Heart left ventricle (tissue), 16 donors: ENCODE data around the gene MIF. TPM values are rescaled to one million over a fixed set of nuclear protein-coding genes. Genes with fewer than 3 reads are reported as not detected.

Source experiments
- ATAC-seq, 4 donors: fragments of 200-7000 bp; cut with Tn5 transposase; one replicate each; pipeline ENCODE4 v1.9.1; 2020 to 2022; ENCODE audit warnings: moderate library complexity in 4 of 4, mild to moderate bottlenecking in 3 of 4, moderate number of reproducible peaks in 1 of 4
- DNase-seq, 5 donors: peaks; one replicate each; pipeline ENCODE4 v3.0.0-alpha.2; 2020
- H3K27ac ChIP-seq, 12 donors: fragments of 200-600 bp; sonication (generic) in 4 of 12; one replicate each; pipeline versions ENCODE4 v1.5.0 to v1.8.0; 2016 to 2022; ENCODE audit warnings: mild to moderate bottlenecking in 2 of 12
- H3K27me3 ChIP-seq, 9 donors: fragments of 200-600 bp; sonication (generic) in 2 of 9; one replicate each; pipeline versions ENCODE4 v1.5.1 to v1.8.0; 2016 to 2022; ENCODE audit warnings: mild to moderate bottlenecking in 3 of 9
- H3K36me3 ChIP-seq, 9 donors: fragments of 200-600 bp; sonication (generic) in 2 of 9; one replicate each; pipeline versions ENCODE4 v1.5.0 to v1.8.0; 2018 to 2022; ENCODE audit warnings: mild to moderate bottlenecking in 2 of 9
- H3K4me1 ChIP-seq, 12 donors: fragments of 200-600 bp; sonication (generic) in 4 of 12; one replicate each; pipeline versions ENCODE4 v1.5.0 to v1.8.0; 2016 to 2022; ENCODE audit warnings: mild to moderate bottlenecking in 3 of 12
- H3K4me3 ChIP-seq, 12 donors: fragments of 200-600 bp; sonication (generic) in 4 of 12; one replicate each; pipeline versions ENCODE4 v1.5.0 to v1.8.0; 2017 to 2022; ENCODE audit warnings: mild to moderate bottlenecking in 9 of 12, moderate library complexity in 4 of 12
- H3K9me3 ChIP-seq, 12 donors: fragments of 200-600 bp; sonication (generic) in 4 of 12; one replicate each; pipeline versions ENCODE4 v1.5.0 to v1.8.0; 2016 to 2022; ENCODE audit warnings: mild to moderate bottlenecking in 1 of 12
- POLR2A ChIP-seq, 2 donors: fragments of 450-650 bp; IDR thresholded peaks; one replicate each; pipeline ENCODE4 v1.6.1; 2017; ENCODE audit warnings: antibody characterized with exemption in 2 of 2, mild to moderate bottlenecking in 2 of 2, moderate library complexity in 2 of 2
- WGBS, 4 donors: extraction: QIAGEN DNeasy Blood & Tissue Kit in 2 of 4; methylation state at CpG; one replicate each; pipeline versions ENCODE4 v1.1.5 to v1.1.7; 2013 to 2018; 5-methylcytosine and 5-hydroxymethylcytosine counted together
- intact Hi-C, 10 donors: fragments of 100-400 bp; cut with DNase I; formaldehyde crosslinking; loops; one replicate each; pipeline versions ENCODE4 v1.11.1 to v1.14.2; 2022
- polyA plus RNA-seq, 2 donors: library from polyadenylated mRNA; stranded (reverse); fragments of 200-250 nt; gene quantifications; one replicate each; pipeline ENCODE4 v1.2.3, GENCODE V29; 2013
- total RNA-seq, 9 donors: library from RNA; depleted of rRNA in 2 of 9; stranded (reverse); fragments of >200 nt in 2 of 9; fragmentation: NEBNext Ultra II Directional in 3 of 9; extraction: Animal tissue kit (Norgen Biotek cat#: 25700) in 3 of 9; gene quantifications; one replicate each; pipeline versions ENCODE4 v1.1.0 to v1.2.4, GENCODE V29; 2016 to 2023
- TF ChIP-seq, protein P1 (sequence below), 12 donors: fragments of 200-600 bp; sonication (generic) in 4 of 12; IDR thresholded peaks; one replicate each; pipeline versions ENCODE4 v1.5.0 to v1.8.0; 2018 to 2022; ENCODE audit warnings: antibody characterized with exemption in 12 of 12, mild to moderate bottlenecking in 5 of 12
- donor health status: ischemic (EF 13 %, LVEDD 7.1; RV severe dilation, severe dysfunction).
- donor health status: healthy with polysubstance abuse.
- donor health status: DM: no; HTN: yes; CAD: no.
- donor health status: DM: no; HTN: no; CAD: no.
- donor health status: ischemic (EF 25% LVEDD 6.9; RV normal size, moderate dysfunction).
- donor health status: ischemic (EF 25% LVEDD 5.7; RV mildly dilated, moderate dysfunction).
- donor health status: healthy.
- donor health status: DM: yes; HTN: yes; CAD: no.
- donor health status: ischemic (EF 35%, LVEDD 5.7; RV mildly dilated, moderate dysfunction).
- donor health status: nonischemic (EF 11% LVEDD 7.7; RV severe dilation, severe dysfunction).
- donor health status: DM: yes; HTN: yes; CAD: no.
- donor health status: PGD.
- donor health status: ischemic (EF 29% LVEDD 5.4; RV normal size, mild dysfunction).
- donor health status: nonischemic (EF 23%, LVEDD 6.1; RV moderate dilation, normal function).

Gene MIF
- total and polyA plus RNA-seq, 11 donors, result 192 to 503 (median 238) TPM

DNA sequence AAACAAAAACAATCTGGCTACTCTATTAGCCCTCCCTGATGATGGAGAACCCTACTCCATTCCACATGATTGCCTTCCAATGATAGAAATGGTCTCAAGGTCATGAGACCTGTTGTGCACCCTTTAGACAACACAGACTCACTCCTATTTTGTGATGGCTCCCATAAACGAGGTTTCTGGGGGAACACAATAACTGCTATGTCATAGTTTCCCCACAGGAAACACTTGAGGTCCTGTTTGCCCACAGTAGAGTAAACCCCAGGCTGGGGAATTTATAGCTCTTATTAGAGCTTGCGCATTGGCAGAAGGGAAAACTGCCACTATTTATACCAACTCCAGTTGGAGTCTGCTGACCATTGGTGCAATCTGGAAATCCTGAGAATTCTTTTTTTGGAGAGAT, 28.7 kb downstream of the MIF start:
- no peak for ATAC-seq
- H3K27me3 ChIP-seq, result no peaks in the 10 kb centered on the region
- peaks cover 0 to 48% (median 17%) of the 10 kb centered on the region in 9 donors for H3K36me3 ChIP-seq
- no peak for DNase-seq
- H3K4me3 ChIP-seq, result no peak overlapping the region
- no peaks in the 10 kb centered on the region for H3K4me1 ChIP-seq
- 56 to 68% (median 66%) methylated on average over 2 of the region's 2 CpGs for WGBS, 4 donors
- no peak for TF ChIP-seq POLR2A (IDR thresholded peaks at IDR 0.05)
- TF ChIP-seq, protein P1, sequence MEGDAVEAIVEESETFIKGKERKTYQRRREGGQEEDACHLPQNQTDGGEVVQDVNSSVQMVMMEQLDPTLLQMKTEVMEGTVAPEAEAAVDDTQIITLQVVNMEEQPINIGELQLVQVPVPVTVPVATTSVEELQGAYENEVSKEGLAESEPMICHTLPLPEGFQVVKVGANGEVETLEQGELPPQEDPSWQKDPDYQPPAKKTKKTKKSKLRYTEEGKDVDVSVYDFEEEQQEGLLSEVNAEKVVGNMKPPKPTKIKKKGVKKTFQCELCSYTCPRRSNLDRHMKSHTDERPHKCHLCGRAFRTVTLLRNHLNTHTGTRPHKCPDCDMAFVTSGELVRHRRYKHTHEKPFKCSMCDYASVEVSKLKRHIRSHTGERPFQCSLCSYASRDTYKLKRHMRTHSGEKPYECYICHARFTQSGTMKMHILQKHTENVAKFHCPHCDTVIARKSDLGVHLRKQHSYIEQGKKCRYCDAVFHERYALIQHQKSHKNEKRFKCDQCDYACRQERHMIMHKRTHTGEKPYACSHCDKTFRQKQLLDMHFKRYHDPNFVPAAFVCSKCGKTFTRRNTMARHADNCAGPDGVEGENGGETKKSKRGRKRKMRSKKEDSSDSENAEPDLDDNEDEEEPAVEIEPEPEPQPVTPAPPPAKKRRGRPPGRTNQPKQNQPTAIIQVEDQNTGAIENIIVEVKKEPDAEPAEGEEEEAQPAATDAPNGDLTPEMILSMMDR (IDR thresholded peaks at IDR 0.05), result no peak
- H3K27ac ChIP-seq, result no peak overlapping the region
- peaks cover 0 to 18% (median 5%) of the 10 kb centered on the region in 12 donors for H3K9me3 ChIP-seq
- intact Hi-C loops, result no loop called here

DNA sequence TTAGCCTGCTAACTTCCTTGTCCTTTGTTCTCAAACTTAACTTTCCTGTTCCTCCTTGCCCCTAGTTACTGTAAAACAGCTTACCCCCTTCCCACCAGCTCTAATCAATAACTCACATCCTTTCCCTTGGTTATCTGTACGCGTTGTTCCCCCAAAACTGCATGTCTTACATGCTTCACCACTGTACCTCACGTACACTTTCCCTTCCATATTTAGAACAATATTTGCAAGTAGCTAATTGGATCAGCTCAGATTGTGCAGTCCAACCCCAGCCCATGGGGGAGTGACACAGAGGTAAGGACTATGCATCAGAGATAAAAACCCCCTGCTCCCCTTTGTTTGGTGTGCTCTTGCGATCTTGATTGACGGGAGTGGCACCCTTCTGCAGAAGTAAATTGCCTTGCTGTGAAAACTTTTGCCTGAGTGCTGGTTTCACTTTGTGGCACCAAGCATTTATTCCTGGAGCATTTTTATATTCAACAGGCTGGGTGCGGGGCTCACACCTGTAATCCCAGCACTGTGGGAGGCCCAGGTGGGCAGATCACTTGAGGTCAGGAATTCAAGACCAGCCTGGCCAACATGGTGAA, 30.9 kb downstream of the MIF start:
- DNase-seq (no peak), ATAC-seq (no peak)
- no peak overlapping the region for H3K4me3 ChIP-seq
- no peaks in the 10 kb centered on the region for H3K4me1 ChIP-seq
- H3K27me3 ChIP-seq, result no peaks in the 10 kb centered on the region
- intact Hi-C loops, result loop anchor here in 1 of 10 donors (5.0 kb wide), 1 partner anchor 47 kb away; the partner anchor contains the start of gene DDT
- TF ChIP-seq, protein P1 (IDR thresholded peaks at IDR 0.05), result no peak
- no peak for TF ChIP-seq POLR2A (IDR thresholded peaks at IDR 0.05)
- WGBS, 4 donors, result 83 to 92% (median 91%) methylated on average over 5 to 6 of the region's 6 CpGs
- peaks cover 0 to 20% (median 5%) of the 10 kb centered on the region in 12 donors for H3K9me3 ChIP-seq
- no peak overlapping the region for H3K27ac ChIP-seq
- peaks cover 0 to 59% (median 17%) of the 10 kb centered on the region in 9 donors for H3K36me3 ChIP-seq

DNA sequence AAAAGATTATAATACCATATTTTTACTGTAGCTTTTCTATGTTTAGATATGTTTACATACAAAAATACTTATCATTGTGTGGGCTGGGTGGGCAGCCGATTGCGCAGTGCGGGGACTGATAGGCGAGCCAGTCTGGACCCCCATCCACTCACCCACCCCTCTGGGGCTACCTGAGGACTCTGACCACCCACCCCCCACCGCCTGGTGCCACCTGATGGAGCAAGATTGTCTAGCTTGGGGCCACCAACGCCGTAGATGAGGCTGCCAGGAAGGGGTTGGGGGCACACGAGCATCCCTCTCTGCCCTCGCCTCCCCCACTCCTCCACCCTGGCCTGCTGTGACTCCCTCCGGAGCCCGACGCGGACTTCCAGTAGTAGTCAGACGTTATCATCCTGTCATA, 32.4 kb downstream of the MIF start:
- intact Hi-C loops, result loop anchor here in 1 of 10 donors (5.0 kb wide), 1 partner anchor 46 kb away; the partner anchor contains the start of gene DDT
- Histone ChIP-seq H3K9me3 (peaks cover 0 to 25% (median 5%) of the 10 kb centered on the region in 12 donors), H3K27ac (no peak overlapping the region), H3K36me3 (peaks cover 0 to 62% (median 17%) of the 10 kb centered on the region in 9 donors), H3K27me3 (no peaks in the 10 kb centered on the region), H3K4me1 (no peaks in the 10 kb centered on the region), H3K4me3 (no peak overlapping the region)
- DNase-seq (no peak), ATAC-seq (no peak)
- TF ChIP-seq, protein P1 (IDR thresholded peaks at IDR 0.05), result no peak
- TF ChIP-seq POLR2A (IDR thresholded peaks at IDR 0.05), result no peak
- 75 to 82% (median 79%) methylated on average over 14 of the region's 14 CpGs for WGBS, 4 donors

DNA sequence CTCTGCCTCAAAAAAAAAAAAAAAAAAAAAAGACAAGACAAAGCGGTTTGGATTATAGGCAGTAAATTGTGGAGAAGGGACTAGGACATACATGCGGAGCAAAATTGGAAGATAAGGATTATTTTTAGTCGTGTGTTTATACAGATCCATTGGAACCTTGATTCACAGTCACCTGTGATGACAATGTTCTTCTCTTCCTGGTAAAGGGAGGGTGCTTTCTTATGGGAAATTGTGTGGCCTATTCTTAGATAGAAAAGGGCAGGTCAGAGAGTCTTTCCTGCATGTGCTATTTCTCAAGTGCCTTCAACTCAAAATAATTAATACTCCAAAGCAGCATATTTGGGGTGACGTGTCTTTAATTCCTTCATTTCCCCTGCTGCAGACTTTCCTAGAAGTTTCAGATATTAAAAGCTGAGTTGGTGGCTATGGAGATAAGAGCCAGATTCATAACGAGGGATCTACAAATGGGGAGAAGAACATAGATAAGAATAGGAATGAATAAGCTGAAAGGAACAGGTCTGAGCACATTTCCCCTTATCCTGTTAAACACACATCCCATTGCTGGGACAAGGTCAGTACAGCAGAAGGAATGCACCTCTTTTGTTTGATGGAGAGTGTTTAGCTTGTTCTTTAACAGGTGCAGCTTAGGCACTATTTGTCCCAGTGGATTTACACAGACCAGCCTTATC, 44.3 kb downstream of the MIF start:
- intact Hi-C loops, result loop anchor here in 5 of 10 donors (2.0 to 10.0 kb wide), 4 partner anchors 64 to 74 kb away; partner anchors contain the start of gene GSTT4 (in 2 of the 5)
- ATAC-seq, result peak in 1 of 4 donors; percentile 75
- Histone ChIP-seq H3K4me3 (no peak overlapping the region), H3K4me1 (peaks cover 0 to 6% (median 0%) of the 10 kb centered on the region in 12 donors), H3K9me3 (no peaks in the 10 kb centered on the region), H3K36me3 (no peaks in the 10 kb centered on the region), H3K27ac (peak overlapping the region in 1 of 12 donors; percentile 26), H3K27me3 (no peaks in the 10 kb centered on the region)
- 39 to 63% (median 46%) methylated on average over 5 of the region's 5 CpGs for WGBS, 4 donors
- TF ChIP-seq, protein P1 (IDR thresholded peaks at IDR 0.05), result no peak
- no peak for TF ChIP-seq POLR2A (IDR thresholded peaks at IDR 0.05)
- no peak for DNase-seq
